Mesodermal cell (in vitro differentiated cells): Measurements from ENCODE around the gene IL24.
A peak's percentile ranks its signal among the peaks of the same experiment; 100 is the strongest.

Experiments used
- H3K27ac ChIP-seq: 2 replicates; pipeline ENCODE4 v1.7.0; 2013; ENCODE audit warnings: mild to moderate bottlenecking, low read depth, low read length, moderate library complexity; ENCODE audit not compliant: severe bottlenecking
- H3K36me3 ChIP-seq: 2 replicates; pipeline ENCODE4 v1.7.1; 2013; ENCODE audit warnings: mild to moderate bottlenecking, low read length, moderate library complexity; ENCODE audit not compliant: control insufficient read depth, insufficient read depth
- H3K4me1 ChIP-seq: one replicate; pipeline ENCODE4 v1.7.1; 2013; ENCODE audit warnings: mild to moderate bottlenecking, low read length; ENCODE audit not compliant: insufficient read depth, control insufficient read depth, poor library complexity, severe bottlenecking
- H3K4me3 ChIP-seq: 2 replicates; pipeline ENCODE4 v1.7.0; 2013; ENCODE audit warnings: low read length, control low read depth, mild to moderate bottlenecking; ENCODE audit not compliant: insufficient read depth, poor library complexity, severe bottlenecking; ENCODE audit errors: extremely low read depth
- H3K9me3 ChIP-seq: 2 replicates; pipeline ENCODE4 v1.7.1; 2013; ENCODE audit warnings: mild to moderate bottlenecking, low read length, moderate library complexity; ENCODE audit not compliant: control insufficient read depth
- WGBS, 2 experiments: methylation state at CpG; one replicate each; pipeline ENCODE4 v1.1.5; 2013; ENCODE audit warnings: missing lambda C conversion rate in 2 of 2; ENCODE audit not compliant: insufficient coverage in 2 of 2; 5-methylcytosine and 5-hydroxymethylcytosine counted together

Gene IL24

GRCh38 chr1:206904423-206905142 lies 7.3 kb downstream of the IL24 start:
- no peak overlapping the region for H3K4me3 ChIP-seq
- H3K36me3 ChIP-seq, result no peaks in the 10 kb centered on the region
- H3K9me3 ChIP-seq, result no peaks in the 10 kb centered on the region
- whole genome bisulfite sequencing, 2 experiments, result 91 to 98% methylated on average over 9 to 10 of the region's 10 CpGs
- peak overlapping the region; percentile 36 for H3K27ac ChIP-seq
- H3K4me1 ChIP-seq, result peaks cover 9% of the 10 kb centered on the region

GRCh38 chr1:206905295-206906164 lies 8.3 kb downstream of the IL24 start:
- H3K9me3 ChIP-seq, result no peaks in the 10 kb centered on the region
- 52 to 73% methylated on average over 3 to 4 of the region's 4 CpGs for WGBS, 2 experiments
- H3K27ac ChIP-seq, result peak overlapping the region; percentile 36
- peaks cover 8% of the 10 kb centered on the region for H3K4me1 ChIP-seq
- H3K36me3 ChIP-seq, result no peaks in the 10 kb centered on the region
- H3K4me3 ChIP-seq, result no peak overlapping the region

GRCh38 chr1:206907304-206907991 lies 10.2 kb downstream of the IL24 start:
- WGBS, 2 experiments, result 83 to 84% methylated on average over 14 to 17 of the region's 23 CpGs

GRCh38 chr1:206908038-206908437 lies 10.8 kb downstream of the IL24 start:
- Histone ChIP-seq H3K4me3 (no peak overlapping the region), H3K9me3 (no peaks in the 10 kb centered on the region), H3K27ac (no peak overlapping the region), H3K36me3 (no peaks in the 10 kb centered on the region), H3K4me1 (peaks cover 8% of the 10 kb centered on the region)
- WGBS, 2 experiments, result 96 to 98% methylated on average over 8 to 10 of the region's 10 CpGs

More at GRCh38 chr1:206907304-206907991, 10.2 kb downstream of the IL24 start:
- Histone ChIP-seq H3K36me3 (no peaks in the 10 kb centered on the region), H3K27ac (no peak overlapping the region), H3K4me1 (peaks cover 8% of the 10 kb centered on the region), H3K9me3 (no peaks in the 10 kb centered on the region), H3K4me3 (no peak overlapping the region)

- Histone ChIP-seq H3K4me1 (peaks cover 8% of the 10 kb centered on the region), H3K4me3 (peak overlapping the region; percentile 39), H3K27ac (no peak overlapping the region), H3K9me3 (no peaks in the 10 kb centered on the region), H3K36me3 (no peaks in the 10 kb centered on the region)
- WGBS, 2 experiments, result 1% methylated on average over 49 to 58 of the region's 69 CpGs
These were observed 12.1 kb downstream of the IL24 start for GRCh38 chr1:206909161-206909882.

GRCh38 chr1:206909883-206910318 lies 12.7 kb downstream of the IL24 start:
- peak overlapping the region; percentile 39 for H3K4me3 ChIP-seq
- no peaks in the 10 kb centered on the region for H3K36me3 ChIP-seq
- 16 to 24% methylated on average over 7 to 9 of the region's 14 CpGs for WGBS, 2 experiments
- no peak overlapping the region for H3K27ac ChIP-seq
- H3K9me3 ChIP-seq, result no peaks in the 10 kb centered on the region
- peaks cover 8% of the 10 kb centered on the region for H3K4me1 ChIP-seq

- H3K4me3 ChIP-seq, result no peak overlapping the region
- WGBS, 2 experiments, result no CpG with 5 or more reads among the region's 1 CpG
- no peaks in the 10 kb centered on the region for H3K36me3 ChIP-seq
- H3K9me3 ChIP-seq, result no peaks in the 10 kb centered on the region
- H3K4me1 ChIP-seq, result no peaks in the 10 kb centered on the region
- H3K27ac ChIP-seq, result no peak overlapping the region
These were observed 13.9 kb downstream of the IL24 start for GRCh38 chr1:206911064-206911663.

GRCh38 chr1:206912445-206913095 lies 15.3 kb downstream of the IL24 start:
- H3K4me1 ChIP-seq, result no peaks in the 10 kb centered on the region
- no peaks in the 10 kb centered on the region for H3K9me3 ChIP-seq
- H3K36me3 ChIP-seq, result no peaks in the 10 kb centered on the region
- 14 to 22% methylated on average over 6 of the region's 7 CpGs for WGBS, 2 experiments
- H3K27ac ChIP-seq, result no peak overlapping the region
- no peak overlapping the region for H3K4me3 ChIP-seq

- no peaks in the 10 kb centered on the region for H3K36me3 ChIP-seq
- no peak overlapping the region for H3K27ac ChIP-seq
- no peaks in the 10 kb centered on the region for H3K9me3 ChIP-seq
- H3K4me3 ChIP-seq, result no peak overlapping the region
- H3K4me1 ChIP-seq, result no peaks in the 10 kb centered on the region
- 87 to 93% methylated on average over 7 to 10 of the region's 12 CpGs for WGBS, 2 experiments
These were observed 16.7 kb downstream of the IL24 start for GRCh38 chr1:206913766-206914537.
